ENCODE results near the gene TIMMDC1. TPM values are rescaled to one million over a fixed set of nuclear protein-coding genes. Genes with fewer than 3 reads are reported as not detected.
A peak's percentile ranks its signal among the peaks of the same experiment; 100 is the strongest.

Gene TIMMDC1
- total and polyA plus RNA-seq, 10 of the 15 experiments (the other 5 are each of a cell fraction or from before 2014, with no cell fraction given) = 55.9 to 146 (median 72.1) TPM

GRCh38 chr3:119498186-119499011, at the start of gene TIMMDC1 (continued):
- TF ChIP-seq ATF7 (IDR thresholded peaks at IDR 0.05; ENCODE audit: low read depth) (no peak; the same call in 1 of the 2 replicates), RAD51 (IDR thresholded peaks at IDR 0.05) (no peak), RUNX3 (IDR thresholded peaks at IDR 0.05; ENCODE audit: low read length) (peak; percentile 87), SUZ12 (IDR thresholded peaks at IDR 0.05; ENCODE audit: unreplicated experiment) (no peak), DPF2 (IDR thresholded peaks at IDR 0.05) (0 out of 2 replicates have a peak, but pooled peaks have one; percentile 66), ZNF24 (IDR thresholded peaks at IDR 0.05) (no peak), SPI1 (IDR thresholded peaks at IDR 0.05; ENCODE audit: borderline replicate concordance, insufficient read depth, low read depth, low read length) (peak; percentile 48; the same call in 1 of the 2 replicates), NFYA (IDR thresholded peaks at IDR 0.05; ENCODE audit: borderline replicate concordance, low read depth, low read length) (no peak), NR2C2 (IDR thresholded peaks at IDR 0.05; ENCODE audit: borderline replicate concordance, control insufficient read depth, insufficient read length, low read depth) (peak; percentile 81), KAT2A (conservative IDR thresholded peaks at IDR 0.05; ENCODE audit: control insufficient read depth, low read depth, low read length) (no peak), SUPT20H (IDR thresholded peaks at IDR 0.05; ENCODE audit: borderline replicate concordance, control insufficient read depth, low read depth, low read length) (no peak), MTA2 (IDR thresholded peaks at IDR 0.05; ENCODE audit: low read depth) (peak; percentile 94), SREBF2 (IDR thresholded peaks at IDR 0.05; ENCODE audit: low read length) (peak; percentile 45; the same call in 1 of the 2 replicates), STAT1 (conservative IDR thresholded peaks at IDR 0.05) (no peak), CREM (IDR thresholded peaks at IDR 0.05; ENCODE audit: low read depth) (peak; percentile 86), ZSCAN29 (IDR thresholded peaks at IDR 0.05) (no peak), MYB (IDR thresholded peaks at IDR 0.05; ENCODE audit: borderline replicate concordance, low read depth, low read length) (peak; percentile 50; the same call in 1 of the 2 replicates), CBFB (IDR thresholded peaks at IDR 0.05; ENCODE audit: low read depth) (peak; percentile 40; the same call in 1 of the 2 replicates), EP300 (IDR thresholded peaks at IDR 0.05; ENCODE audit: borderline replicate concordance in 1 of 2, control insufficient read depth in 1 of 2, low read depth in 2 of 2, low read length in 2 of 2) (peak in 1 of 2 experiments; percentile 27; a peak in 1 of 4 replicates), CEBPB (IDR thresholded peaks at IDR 0.05; ENCODE audit: borderline replicate concordance in 1 of 2, low read depth in 2 of 2, low read length in 2 of 2) (no peak), CHD1 (IDR thresholded peaks at IDR 0.05; ENCODE audit: low read depth, low read length) (no peak), ZBTB11 (CRISPR knock-in tag; IDR thresholded peaks at IDR 0.05) (peak; percentile 74), BRCA1 (IDR thresholded peaks at IDR 0.05; ENCODE audit: low read depth, low read length) (no peak), ZNF207 (IDR thresholded peaks at IDR 0.05; ENCODE audit: borderline replicate concordance) (peak; percentile 24; the same call in 1 of the 2 replicates), SMC3 (IDR thresholded peaks at IDR 0.05; ENCODE audit: borderline replicate concordance, low read length) (no peak), SP1 (IDR thresholded peaks at IDR 0.05; ENCODE audit: low read depth, low read length) (peak; percentile 83), MYC (IDR thresholded peaks at IDR 0.05; ENCODE audit: insufficient read depth, insufficient read length, insufficient replicate concordance, low read length, severe bottlenecking) (no peak), LARP7 (IDR thresholded peaks at IDR 0.05) (peak; percentile 83; the same call in 1 of the 2 replicates)
- TF ChIP-seq, protein P1, sequence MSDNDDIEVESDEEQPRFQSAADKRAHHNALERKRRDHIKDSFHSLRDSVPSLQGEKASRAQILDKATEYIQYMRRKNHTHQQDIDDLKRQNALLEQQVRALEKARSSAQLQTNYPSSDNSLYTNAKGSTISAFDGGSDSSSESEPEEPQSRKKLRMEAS (IDR thresholded peaks at IDR 0.05; ENCODE audit: low read depth, low read length) = peak; percentile 83

All from GM12878 (cell line).